ENCODE measurements around the gene NDST3. TPM values are rescaled to one million over a fixed set of nuclear protein-coding genes. Genes with fewer than 3 reads are reported as not detected.

The NDST3 gene
- polyA plus RNA-seq, 1 donor (not counting 4 experiments of a cell fraction or from before 2014, with no cell fraction given) = not detected

DNA sequence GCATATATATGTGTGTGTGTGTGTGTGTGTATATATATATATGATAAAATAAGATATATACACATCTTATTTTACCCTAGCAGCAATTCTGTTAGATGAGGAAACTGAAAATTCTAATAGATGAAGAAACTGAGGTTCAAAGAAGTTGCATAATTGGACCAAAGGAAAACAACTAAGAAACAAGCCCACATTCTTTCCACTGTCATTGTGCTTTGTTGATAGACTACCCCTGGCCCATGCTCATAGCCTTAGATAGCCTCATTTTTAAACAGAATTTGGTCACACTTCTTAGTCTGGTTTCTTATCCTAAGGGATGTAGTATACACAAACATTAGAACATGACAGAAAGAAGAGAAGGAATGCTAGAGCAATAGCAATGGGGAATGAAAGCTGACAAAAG lies 138.8 kb downstream of the NDST3 start:
- H3K27me3 ChIP-seq (ENCODE audit: control insufficient read depth, extremely low read depth, insufficient read depth, low read length) = no peaks in the 10 kb centered on the region
- FAIRE-seq (no peak), DNase-seq (ENCODE audit: low read depth, low spot score) (no peak)

GRCh38 chr4:118173956-118174725 lies 139.9 kb downstream of the NDST3 start:
- Histone ChIP-seq H3K4me3 (ENCODE audit: control insufficient read depth in 2 of 3, extremely low read depth in 1 of 3, insufficient read depth in 2 of 3, low read depth in 1 of 3, low read length in 3 of 3) (no peak overlapping the region), H3K4me1 (ENCODE audit: control insufficient read depth, extremely low read depth, insufficient read depth, low read length) (no peaks in the 10 kb centered on the region), H3K9ac (ENCODE audit: control insufficient read depth, extremely low read depth, insufficient read depth, low read length) (no peak overlapping the region), H3K36me3 (ENCODE audit: control insufficient read depth in 2 of 2, extremely low read depth in 1 of 2, insufficient read depth in 2 of 2, low read length in 2 of 2) (no peaks in the 10 kb centered on the region), H3K9me1 (ENCODE audit: control insufficient read depth, extremely low read depth, insufficient read depth, low read length) (no peaks in the 10 kb centered on the region), H3K27ac (ENCODE audit: control insufficient read depth, insufficient read depth, low read length) (no peak overlapping the region), H2AFZ (ENCODE audit: control insufficient read depth, low read length) (no peak overlapping the region), H3K9me3 (ENCODE audit: control insufficient read depth, low read depth, low read length) (no peaks in the 10 kb centered on the region), H4K20me1 (ENCODE audit: control insufficient read depth, extremely low read depth, insufficient read depth, low read length) (no peaks in the 10 kb centered on the region), H3K4me2 (ENCODE audit: control insufficient read depth, extremely low read depth, insufficient read depth, low read depth, low read length) (no peak overlapping the region), H3K27me3 (ENCODE audit: control insufficient read depth, extremely low read depth, insufficient read depth, low read length) (no peaks in the 10 kb centered on the region), H3K79me2 (ENCODE audit: control insufficient read depth, insufficient read depth, low read length) (no peaks in the 10 kb centered on the region)
- dilution Hi-C loops (cut with MboI; ENCODE audit: extremely low pct_ligation_motif_present, low sequenced_read_pairs) = no loop called here
- no peak for TF ChIP-seq EZH2 (IDR thresholded peaks at IDR 0.05; ENCODE audit: low read length)
- TF ChIP-seq, protein P1, sequence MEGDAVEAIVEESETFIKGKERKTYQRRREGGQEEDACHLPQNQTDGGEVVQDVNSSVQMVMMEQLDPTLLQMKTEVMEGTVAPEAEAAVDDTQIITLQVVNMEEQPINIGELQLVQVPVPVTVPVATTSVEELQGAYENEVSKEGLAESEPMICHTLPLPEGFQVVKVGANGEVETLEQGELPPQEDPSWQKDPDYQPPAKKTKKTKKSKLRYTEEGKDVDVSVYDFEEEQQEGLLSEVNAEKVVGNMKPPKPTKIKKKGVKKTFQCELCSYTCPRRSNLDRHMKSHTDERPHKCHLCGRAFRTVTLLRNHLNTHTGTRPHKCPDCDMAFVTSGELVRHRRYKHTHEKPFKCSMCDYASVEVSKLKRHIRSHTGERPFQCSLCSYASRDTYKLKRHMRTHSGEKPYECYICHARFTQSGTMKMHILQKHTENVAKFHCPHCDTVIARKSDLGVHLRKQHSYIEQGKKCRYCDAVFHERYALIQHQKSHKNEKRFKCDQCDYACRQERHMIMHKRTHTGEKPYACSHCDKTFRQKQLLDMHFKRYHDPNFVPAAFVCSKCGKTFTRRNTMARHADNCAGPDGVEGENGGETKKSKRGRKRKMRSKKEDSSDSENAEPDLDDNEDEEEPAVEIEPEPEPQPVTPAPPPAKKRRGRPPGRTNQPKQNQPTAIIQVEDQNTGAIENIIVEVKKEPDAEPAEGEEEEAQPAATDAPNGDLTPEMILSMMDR (optimal IDR thresholded peaks at IDR 0.05 in 1 of 3, IDR thresholded peaks at IDR 0.05 in 1 of 3, conservative IDR thresholded peaks at IDR 0.05 in 1 of 3; ENCODE audit: extremely low read depth in 1 of 3, insufficient read depth in 2 of 3, low read length in 3 of 3) = no peak
- DNase-seq (ENCODE audit: low read depth, low spot score) = no peak
- FAIRE-seq = no peak

More for the DNA sequence above, 138.8 kb downstream of the NDST3 start:
- H2AFZ ChIP-seq (ENCODE audit: control insufficient read depth, low read length) = no peak overlapping the region
- no peaks in the 10 kb centered on the region for H3K9me3 ChIP-seq (ENCODE audit: control insufficient read depth, low read depth, low read length)
- H3K4me2 ChIP-seq (ENCODE audit: control insufficient read depth, extremely low read depth, insufficient read depth, low read depth, low read length) = no peak overlapping the region
- H3K4me3 ChIP-seq (ENCODE audit: control insufficient read depth in 2 of 3, extremely low read depth in 1 of 3, insufficient read depth in 2 of 3, low read depth in 1 of 3, low read length in 3 of 3) = no peak overlapping the region
- no peaks in the 10 kb centered on the region for H4K20me1 ChIP-seq (ENCODE audit: control insufficient read depth, extremely low read depth, insufficient read depth, low read length)
- no peaks in the 10 kb centered on the region for H3K36me3 ChIP-seq (ENCODE audit: control insufficient read depth in 2 of 2, extremely low read depth in 1 of 2, insufficient read depth in 2 of 2, low read length in 2 of 2)
- no peak overlapping the region for H3K27ac ChIP-seq (ENCODE audit: control insufficient read depth, insufficient read depth, low read length)
- H3K4me1 ChIP-seq (ENCODE audit: control insufficient read depth, extremely low read depth, insufficient read depth, low read length) = no peaks in the 10 kb centered on the region
- no peaks in the 10 kb centered on the region for H3K9me1 ChIP-seq (ENCODE audit: control insufficient read depth, extremely low read depth, insufficient read depth, low read length)
- dilution Hi-C loops (cut with MboI; ENCODE audit: extremely low pct_ligation_motif_present, low sequenced_read_pairs) = no loop called here
- TF ChIP-seq, protein P1 (optimal IDR thresholded peaks at IDR 0.05 in 1 of 3, IDR thresholded peaks at IDR 0.05 in 1 of 3, conservative IDR thresholded peaks at IDR 0.05 in 1 of 3; ENCODE audit: extremely low read depth in 1 of 3, insufficient read depth in 2 of 3, low read length in 3 of 3) = no peak
- no peak for TF ChIP-seq EZH2 (IDR thresholded peaks at IDR 0.05; ENCODE audit: low read length)
- H3K9ac ChIP-seq (ENCODE audit: control insufficient read depth, extremely low read depth, insufficient read depth, low read length) = no peak overlapping the region
- H3K79me2 ChIP-seq (ENCODE audit: control insufficient read depth, insufficient read depth, low read length) = no peaks in the 10 kb centered on the region
